MCF 10A (cell line): ENCODE results near the gene ZNHIT2. TPM values are rescaled to one million over a fixed set of nuclear protein-coding genes. Genes with fewer than 3 reads are reported as not detected.

Experiments used
- BruUV-seq: library from RNA; stranded (reverse); fragments of 400-500 nt; replicated peaks from 2 replicates; lab custom pipeline; 2021; lab: Mats Ljungman, UMichigan
- CTCF ChIA-PET: fragments of 300-600 bp; sonication (Branson Sonifier 250); formaldehyde crosslinking; extraction: SDS; loops from one replicate; lab custom pipeline; 2021; ENCODE audit warnings: antibody characterized with exemption, inconsistent platforms; lab: Yijun Ruan, JAX
- POLR2A ChIA-PET: fragments of 300-600, 350-650 bp; sonication (Branson Sonifier 250); formaldehyde crosslinking; extraction: SDS; loops from one replicate; lab custom pipeline; 2020; ENCODE audit warnings: antibody characterized with exemption, inconsistent platforms; lab: Yijun Ruan, JAX
- DNase-seq: peaks from one replicate; pipeline ENCODE4 v3.0.0-alpha.2; 2018; ENCODE audit not compliant: unreplicated experiment
- H3K27ac Mint-ChIP-seq: one replicate; pipeline ENCODE4 v1.8.0; 2022; ENCODE audit warnings: mild to moderate bottlenecking, low read depth, mixed read lengths; ENCODE audit not compliant: unreplicated experiment
- H3K27me3 Mint-ChIP-seq: one replicate; pipeline ENCODE4 v1.8.0; 2022; ENCODE audit warnings: mixed read lengths; ENCODE audit not compliant: insufficient read depth, unreplicated experiment
- H3K36me3 Mint-ChIP-seq: one replicate; pipeline ENCODE4 v1.8.0; 2022; ENCODE audit warnings: mild to moderate bottlenecking, moderate library complexity, mixed read lengths; ENCODE audit not compliant: insufficient read depth, unreplicated experiment
- H3K4me1 Mint-ChIP-seq: one replicate; pipeline ENCODE4 v1.8.0; 2022; ENCODE audit warnings: mixed read lengths; ENCODE audit not compliant: insufficient read depth, unreplicated experiment
- H3K4me3 Mint-ChIP-seq: one replicate; pipeline ENCODE4 v1.8.0; 2022; ENCODE audit warnings: mild to moderate bottlenecking, moderate library complexity, mixed read lengths; ENCODE audit not compliant: unreplicated experiment
- H3K9me3 Mint-ChIP-seq: one replicate; pipeline ENCODE4 v1.8.0; 2022; ENCODE audit warnings: mixed read lengths; ENCODE audit not compliant: unreplicated experiment
- CTCF ChIP-seq: fragments of 200-600 bp; IDR thresholded peaks from one replicate; pipeline ENCODE4 v1.8.0; 2022; ENCODE audit warnings: antibody characterized with exemption, mild to moderate bottlenecking; ENCODE audit not compliant: unreplicated experiment
- intact Hi-C: fragments of 100-400 bp; cut with micrococcal nuclease; formaldehyde crosslinking; loops from 2 replicates; pipeline ENCODE4 v1.14.1; 2022
- total RNA-seq: library from RNA; stranded (reverse); gene quantifications from 2 replicates; pipeline ENCODE4 v1.2.3, GENCODE V29; 2022

Gene ZNHIT2
- total RNA-seq, 1 experiment from 2014 or later, result 23.6 TPM

DNA sequence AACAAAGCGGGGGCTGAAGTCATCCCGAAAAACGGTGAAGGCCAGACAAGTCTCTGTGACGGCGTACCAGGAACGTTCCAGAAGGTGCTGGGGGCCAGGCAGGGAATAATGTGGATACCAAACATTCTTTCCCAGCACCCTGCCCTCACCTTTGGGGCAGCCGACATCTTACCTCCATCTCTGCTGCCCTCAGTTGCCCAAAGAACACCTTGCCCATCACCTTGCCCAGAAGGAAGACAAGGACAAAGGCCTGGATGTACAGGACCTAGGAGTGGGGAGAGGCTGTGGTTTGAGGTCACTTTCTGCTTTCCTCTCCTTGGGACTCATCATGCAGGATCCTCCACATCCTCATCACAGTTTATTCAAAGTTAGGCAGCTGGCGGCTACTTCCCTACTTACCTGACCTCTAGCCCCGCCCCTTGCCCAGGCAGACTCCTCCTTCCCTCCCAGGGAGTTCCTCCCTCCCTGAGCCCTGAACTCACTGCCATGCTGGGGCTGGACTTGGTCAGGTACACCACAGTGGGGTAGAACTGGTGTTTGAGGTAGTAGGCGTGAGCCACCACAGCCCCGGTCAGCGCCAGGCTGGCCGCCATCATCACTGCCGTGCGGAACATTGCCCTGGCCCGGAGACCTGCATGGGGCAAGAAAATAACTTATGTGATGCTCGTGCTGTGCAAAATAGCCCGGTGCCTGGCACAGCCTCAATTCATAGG, 15.6 kb upstream of the ZNHIT2 start:
- Mint-ChIP-seq H3K27me3 (no peaks in the 10 kb centered on the region), H3K4me1 (peaks cover 28% of the 10 kb centered on the region), H3K36me3 (peaks cover 40% of the 10 kb centered on the region), H3K4me3 (peak overlapping the region; percentile 99), H3K9me3 (no peaks in the 10 kb centered on the region), H3K27ac (peak overlapping the region; percentile 100)
- no peak for TF ChIP-seq CTCF
- peak; percentile 66 for DNase-seq
- CTCF ChIA-PET, result interaction anchor here (0.6 to 0.8 kb wide), 2 partner anchors 11 to 48 kb away, joined by 3 to 4 read pairs; partner anchors contain the start of gene CAPN1
- POLR2A ChIA-PET, result interaction anchor here (0.7 to 8.2 kb wide), 15 partner anchors 10 to 815 kb away, joined by 3 to 157 read pairs (median 7); partner anchors contain the start of genes ARL2, CAPN1, FAU and MRPL49
- no TSS peak for BruUV-seq
- intact Hi-C loops, result no loop called here

- no peaks in the 10 kb centered on the region for H3K27me3 Mint-ChIP-seq
- DNase-seq, result no peak
- ChIA-PET POLR2A (interaction anchor here (1.4 to 8.2 kb wide), 7 partner anchors 10 to 482 kb away, joined by 3 to 157 read pairs (median 56); partner anchors contain the start of genes CAPN1, FAU, MRPL49 and ZNHIT2), CTCF (interaction anchor here (0.6 kb wide), 1 partner anchor 12 kb away, joined by 3 read pairs; no protein-coding TSS in a partner anchor)
- intact Hi-C loops, result no loop called here
- H3K36me3 Mint-ChIP-seq, result peaks cover 46% of the 10 kb centered on the region
- peaks cover 28% of the 10 kb centered on the region for H3K4me1 Mint-ChIP-seq
- H3K9me3 Mint-ChIP-seq, result no peaks in the 10 kb centered on the region
- peak overlapping the region; percentile 99 for H3K4me3 Mint-ChIP-seq
- no TSS peak for BruUV-seq
- TF ChIP-seq CTCF, result no peak
- peak overlapping the region; percentile 100 for H3K27ac Mint-ChIP-seq
These were observed 14.9 kb upstream of the ZNHIT2 start for GRCh38 chr11:65132238-65132987.

DNA sequence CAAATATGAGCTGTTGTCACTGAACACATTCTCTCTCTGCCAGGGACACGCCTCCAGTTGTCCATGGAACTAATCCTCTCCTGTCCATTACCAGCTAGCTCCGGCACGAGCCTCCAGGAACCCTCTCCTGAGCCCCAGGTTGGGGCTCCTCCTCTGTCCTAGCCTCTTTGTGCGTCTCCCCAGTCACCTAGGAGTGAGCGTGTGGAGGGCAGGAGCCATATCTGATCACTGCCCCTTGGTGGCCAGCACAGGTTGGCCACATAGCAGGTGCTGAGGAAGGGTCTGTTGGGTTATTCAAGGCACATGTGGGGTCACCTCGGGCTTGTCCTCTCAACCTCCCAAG, 14.4 kb upstream of the ZNHIT2 start:
- no peaks in the 10 kb centered on the region for H3K27me3 Mint-ChIP-seq
- H3K4me3 Mint-ChIP-seq, result peak overlapping the region; percentile 99
- ChIA-PET CTCF (interaction anchor here (1.0 kb wide), 1 partner anchor 21 kb away, joined by 4 read pairs; no protein-coding TSS in a partner anchor), POLR2A (interaction anchor here (2.3 to 8.2 kb wide), 3 partner anchors 9 to 49 kb away, joined by 10 to 157 read pairs (median 138); partner anchors contain the start of genes CAPN1, FAU, MRPL49 and ZNHIT2)
- no TSS peak for BruUV-seq
- intact Hi-C loops, result no loop called here
- DNase-seq, result no peak
- no peak overlapping the region for H3K27ac Mint-ChIP-seq
- no peak for TF ChIP-seq CTCF
- no peaks in the 10 kb centered on the region for H3K9me3 Mint-ChIP-seq
- peaks cover 52% of the 10 kb centered on the region for H3K36me3 Mint-ChIP-seq
- H3K4me1 Mint-ChIP-seq, result peaks cover 28% of the 10 kb centered on the region

DNA sequence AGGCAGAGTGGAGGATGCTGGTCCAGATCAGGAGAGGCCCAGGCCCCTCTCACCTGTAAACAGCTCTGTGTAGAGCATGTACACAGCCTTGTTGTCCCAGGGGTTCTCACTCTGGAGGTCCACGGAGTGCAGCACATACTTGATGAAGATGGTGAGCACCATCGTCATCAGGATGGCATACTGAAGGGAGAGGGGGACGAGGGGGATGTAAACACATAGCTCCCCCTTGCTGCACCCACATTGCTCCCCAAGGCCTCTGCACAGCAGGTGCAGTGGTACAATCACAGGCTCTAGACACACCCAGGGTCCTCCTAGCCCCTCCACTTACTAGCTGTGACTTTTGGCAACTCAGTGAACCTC, 13.9 kb upstream of the ZNHIT2 start:
- H3K27me3 Mint-ChIP-seq, result no peaks in the 10 kb centered on the region
- peaks cover 26% of the 10 kb centered on the region for H3K4me1 Mint-ChIP-seq
- peaks cover 56% of the 10 kb centered on the region for H3K36me3 Mint-ChIP-seq
- no peak for DNase-seq
- ChIA-PET CTCF (interaction anchor here (0.6 to 1.1 kb wide), 3 partner anchors 9 to 76 kb away, joined by 4 to 6 read pairs (median 4); partner anchors contain the start of genes FAU and MRPL49), POLR2A (interaction anchor here (2.3 to 8.2 kb wide), 3 partner anchors 9 to 50 kb away, joined by 10 to 157 read pairs (median 138); partner anchors contain the start of genes CAPN1, FAU, MRPL49 and ZNHIT2)
- no peaks in the 10 kb centered on the region for H3K9me3 Mint-ChIP-seq
- no peak overlapping the region for H3K27ac Mint-ChIP-seq
- intact Hi-C loops, result no loop called here
- TF ChIP-seq CTCF, result no peak
- H3K4me3 Mint-ChIP-seq, result peak overlapping the region; percentile 18
- no TSS peak for BruUV-seq
